Activated CD8-positive, alpha-beta T cell treated with anti-CD3 and anti-CD28 coated beads for 36 hours (primary cell): ENCODE measurements around the gene MT1B. TPM values are rescaled to one million over a fixed set of nuclear protein-coding genes. Genes with fewer than 3 reads are reported as not detected.

Experiments used
- ATAC-seq: fragments of 200-7000 bp; cut with Tn5 transposase; one replicate; pipeline ENCODE4 v1.10.0; 2021; ENCODE audit warnings: mild to moderate bottlenecking, moderate library complexity
- CTCF ChIA-PET: fragments of 350-600 bp; sonication (Branson Sonifier 250); formaldehyde crosslinking; loops from one replicate; lab custom pipeline; 2021; ENCODE audit warnings: antibody characterized with exemption; lab: Charles Lee
- POLR2A ChIA-PET: fragments of 350-600 bp; sonication (Branson Sonifier 250); formaldehyde crosslinking; loops from one replicate; lab custom pipeline; 2021; ENCODE audit warnings: antibody characterized with exemption; lab: Charles Lee
- DNase-seq: peaks from one replicate; pipeline ENCODE4 v3.0.0-alpha.2; 2020
- H3K27ac Mint-ChIP-seq: one replicate; pipeline ENCODE4 v1.8.0; 2021; ENCODE audit warnings: mild to moderate bottlenecking, mixed read lengths
- H3K27me3 Mint-ChIP-seq: one replicate; pipeline ENCODE4 v1.8.0; 2021; ENCODE audit warnings: mixed read lengths
- H3K36me3 Mint-ChIP-seq: one replicate; pipeline ENCODE4 v1.8.0; 2021; ENCODE audit warnings: low read depth, mixed read lengths
- H3K4me1 Mint-ChIP-seq: one replicate; pipeline ENCODE4 v1.8.0; 2021; ENCODE audit warnings: low read depth, mixed read lengths
- H3K4me3 Mint-ChIP-seq: one replicate; pipeline ENCODE4 v1.8.0; 2021; ENCODE audit warnings: mild to moderate bottlenecking, moderate library complexity, mixed read lengths
- H3K9me3 Mint-ChIP-seq: one replicate; pipeline ENCODE4 v1.8.0; 2021; ENCODE audit warnings: mixed read lengths
- CTCF ChIP-seq: fragments of 200-600 bp; IDR thresholded peaks from one replicate; pipeline ENCODE4 v1.8.0; 2022; ENCODE audit warnings: antibody characterized with exemption, mild to moderate bottlenecking
- intact Hi-C: fragments of 100-400 bp; cut with micrococcal nuclease; formaldehyde crosslinking; loops from one replicate; pipeline ENCODE4 v1.10.0; 2022
- total RNA-seq, 2 experiments: library from RNA; stranded (reverse); gene quantifications; one replicate each; pipeline ENCODE4 v1.2.3, GENCODE V29; 2021

The MT1B gene
- total RNA-seq, 2 experiments from 2014 or later = not detected

- DNase-seq (no peak), ATAC-seq (no peak)
- Mint-ChIP-seq H3K4me3 (no peak overlapping the region), H3K4me1 (peaks cover 74% of the 10 kb centered on the region), H3K36me3 (peaks cover 2% of the 10 kb centered on the region), H3K9me3 (no peaks in the 10 kb centered on the region), H3K27me3 (no peaks in the 10 kb centered on the region), H3K27ac (peak overlapping the region; percentile 94)
- intact Hi-C loops = loop anchor here (5.0 kb wide), 1 partner anchor 71 kb away; the partner anchor contains the start of gene MT1X
- no peak for TF ChIP-seq CTCF
- CTCF ChIA-PET = interaction anchor here (0.8 to 3.0 kb wide), 5 partner anchors 11 to 106 kb away, joined by 3 to 12 read pairs (median 3); no protein-coding TSS in a partner anchor
- POLR2A ChIA-PET = interaction anchor here (1.4 to 2.0 kb wide), 3 partner anchors 14 to 49 kb away, joined by 3 to 9 read pairs (median 8); partner anchors contain the start of gene MT1E
Measured at GRCh38 chr16:56611281-56611833, 40.3 kb upstream of the MT1B start.

- no peak overlapping the region for H3K4me3 Mint-ChIP-seq
- peaks cover 71% of the 10 kb centered on the region for H3K4me1 Mint-ChIP-seq
- H3K9me3 Mint-ChIP-seq = no peaks in the 10 kb centered on the region
- TF ChIP-seq CTCF = no peak
- ChIA-PET CTCF (interaction anchor here (2.6 kb wide), 1 partner anchor 17 kb away, joined by 6 read pairs; no protein-coding TSS in a partner anchor), POLR2A (interaction anchor here (0.7 to 1.2 kb wide), 2 partner anchors 12 to 452 kb away, joined by 3 to 4 read pairs; partner anchors contain the start of gene MT1E)
- DNase-seq = no peak
- H3K36me3 Mint-ChIP-seq = peaks cover 2% of the 10 kb centered on the region
- intact Hi-C loops = loop anchor here (5.0 kb wide), 1 partner anchor 69 kb away; the partner anchor contains the start of gene MT1X
- H3K27ac Mint-ChIP-seq = peak overlapping the region; percentile 69
- no peak for ATAC-seq
- peaks cover 12% of the 10 kb centered on the region for H3K27me3 Mint-ChIP-seq
Measured at GRCh38 chr16:56613706-56614105, 38.0 kb upstream of the MT1B start.

- CTCF ChIA-PET = interaction anchor here (2.6 kb wide), 1 partner anchor 16 kb away, joined by 6 read pairs; no protein-coding TSS in a partner anchor
- POLR2A ChIA-PET = interaction anchor here (0.6 to 1.3 kb wide), 3 partner anchors 9 to 66 kb away, joined by 3 read pairs; partner anchors contain the start of gene MT1E
Measured at GRCh38 chr16:56614549-56614991, 37.1 kb upstream of the MT1B start.

GRCh38 chr16:56615353-56615752, 36.3 kb upstream of the MT1B start:
- CTCF ChIA-PET = interaction anchor here (2.6 kb wide), 1 partner anchor 15 kb away, joined by 6 read pairs; no protein-coding TSS in a partner anchor
- intact Hi-C loops = no loop called here
- POLR2A ChIA-PET = interaction anchor here (0.6 to 1.3 kb wide), 3 partner anchors 9 to 67 kb away, joined by 3 read pairs; no protein-coding TSS in a partner anchor
- no peaks in the 10 kb centered on the region for H3K36me3 Mint-ChIP-seq
- ATAC-seq (no peak), DNase-seq (no peak)
- H3K4me1 Mint-ChIP-seq = peaks cover 59% of the 10 kb centered on the region
- H3K9me3 Mint-ChIP-seq = no peaks in the 10 kb centered on the region
- TF ChIP-seq CTCF = no peak
- peaks cover 12% of the 10 kb centered on the region for H3K27me3 Mint-ChIP-seq
- H3K27ac Mint-ChIP-seq = no peak overlapping the region
- no peak overlapping the region for H3K4me3 Mint-ChIP-seq

More at GRCh38 chr16:56614549-56614991, 37.1 kb upstream of the MT1B start:
- Mint-ChIP-seq H3K27ac (peak overlapping the region; percentile 69), H3K36me3 (no peaks in the 10 kb centered on the region), H3K4me3 (no peak overlapping the region), H3K4me1 (peaks cover 65% of the 10 kb centered on the region), H3K27me3 (peaks cover 12% of the 10 kb centered on the region), H3K9me3 (no peaks in the 10 kb centered on the region)
- peak; percentile 64 for ATAC-seq
- intact Hi-C loops = loop anchor here (5.0 kb wide), 1 partner anchor 68 kb away; the partner anchor contains the start of gene MT1X
- TF ChIP-seq CTCF = no peak
- peak; percentile 72 for DNase-seq
